Activated naive CD8-positive, alpha-beta T cell treated with anti-CD3 and anti-CD28 coated beads, Interleukin-2, amount 10 ng/mL, durations not matched to agents 7 days and 5 days (primary cell): ENCODE measurements around the gene TMTC1. TPM values are rescaled to one million over a fixed set of nuclear protein-coding genes. Genes with fewer than 3 reads are reported as not detected.

Source experiments
- ATAC-seq: fragments of 150-1000 bp; cut with Tn5 transposase; one replicate; pipeline ENCODE4 v1.10.0; 2021; ENCODE audit warnings: low read depth, moderate library complexity
- POLR2A ChIA-PET: fragments of 350-600 bp; sonication (Branson Sonifier 250); formaldehyde crosslinking; loops from one replicate; lab custom pipeline; 2021; ENCODE audit warnings: antibody characterized with exemption; lab: Charles Lee
- DNase-seq: peaks from one replicate; pipeline ENCODE4 v3.0.0; 2021
- H3K27ac Mint-ChIP-seq: one replicate; pipeline ENCODE4 v1.8.0; 2022; ENCODE audit warnings: mild to moderate bottlenecking, mixed read lengths
- H3K27me3 Mint-ChIP-seq: one replicate; pipeline ENCODE4 v1.8.0; 2022; ENCODE audit warnings: mild to moderate bottlenecking, moderate library complexity, mixed read lengths
- H3K36me3 Mint-ChIP-seq: one replicate; pipeline ENCODE4 v1.8.0; 2021; ENCODE audit warnings: mild to moderate bottlenecking, mixed read lengths
- H3K4me1 Mint-ChIP-seq: one replicate; pipeline ENCODE4 v1.8.0; 2021; ENCODE audit warnings: mixed read lengths
- H3K4me3 Mint-ChIP-seq: one replicate; pipeline ENCODE4 v1.8.0; 2022; ENCODE audit warnings: mild to moderate bottlenecking, moderate library complexity, mixed read lengths
- H3K9me3 Mint-ChIP-seq: one replicate; pipeline ENCODE4 v1.8.0; 2021; ENCODE audit warnings: mixed read lengths
- total RNA-seq, 2 experiments: library from RNA; stranded (reverse); gene quantifications; one replicate each; pipeline ENCODE4 v1.2.3, GENCODE V29; 2021

The TMTC1 gene
- total RNA-seq, 2 experiments from 2014 or later: not detected

GRCh38 chr12:29614694-29615325 is 168.9 kb downstream of the TMTC1 start:
- Mint-ChIP-seq H3K27ac (no peak overlapping the region), H3K4me3 (no peak overlapping the region), H3K4me1 (no peaks in the 10 kb centered on the region), H3K9me3 (no peaks in the 10 kb centered on the region), H3K36me3 (no peaks in the 10 kb centered on the region), H3K27me3 (no peaks in the 10 kb centered on the region)
- no peak for DNase-seq
- no peak for ATAC-seq
- POLR2A ChIA-PET: no interaction called here

GRCh38 chr12:29612912-29613311 is 170.8 kb downstream of the TMTC1 start:
- ATAC-seq: no peak
- Mint-ChIP-seq H3K9me3 (no peaks in the 10 kb centered on the region), H3K27ac (no peak overlapping the region), H3K27me3 (peaks cover 1% of the 10 kb centered on the region), H3K36me3 (no peaks in the 10 kb centered on the region), H3K4me1 (no peaks in the 10 kb centered on the region), H3K4me3 (no peak overlapping the region)
- no peak for DNase-seq
- POLR2A ChIA-PET: no interaction called here

GRCh38 chr12:29611906-29612305 is 171.8 kb downstream of the TMTC1 start:
- ATAC-seq: no peak
- Mint-ChIP-seq H3K27ac (no peak overlapping the region), H3K9me3 (no peaks in the 10 kb centered on the region), H3K27me3 (peaks cover 1% of the 10 kb centered on the region), H3K4me3 (no peak overlapping the region), H3K4me1 (no peaks in the 10 kb centered on the region), H3K36me3 (no peaks in the 10 kb centered on the region)
- POLR2A ChIA-PET: no interaction called here
- no peak for DNase-seq

GRCh38 chr12:29610473-29611170 is 173.1 kb downstream of the TMTC1 start:
- Mint-ChIP-seq H3K36me3 (no peaks in the 10 kb centered on the region), H3K27ac (no peak overlapping the region), H3K9me3 (no peaks in the 10 kb centered on the region), H3K4me3 (no peak overlapping the region), H3K27me3 (peaks cover 1% of the 10 kb centered on the region), H3K4me1 (no peaks in the 10 kb centered on the region)
- DNase-seq (no peak), ATAC-seq (no peak)
- POLR2A ChIA-PET: no interaction called here

GRCh38 chr12:29609431-29610215 is 174.1 kb downstream of the TMTC1 start:
- Mint-ChIP-seq H3K27me3 (peaks cover 1% of the 10 kb centered on the region), H3K4me1 (no peaks in the 10 kb centered on the region), H3K9me3 (no peaks in the 10 kb centered on the region), H3K27ac (no peak overlapping the region), H3K36me3 (no peaks in the 10 kb centered on the region), H3K4me3 (no peak overlapping the region)
- ATAC-seq (no peak), DNase-seq (no peak)
- POLR2A ChIA-PET: no interaction called here

GRCh38 chr12:29608581-29608980 is 175.2 kb downstream of the TMTC1 start:
- no peaks in the 10 kb centered on the region for H3K36me3 Mint-ChIP-seq
- POLR2A ChIA-PET: no interaction called here
- H3K9me3 Mint-ChIP-seq: no peaks in the 10 kb centered on the region
- DNase-seq (no peak), ATAC-seq (no peak)
- H3K27ac Mint-ChIP-seq: no peak overlapping the region
- no peak overlapping the region for H3K4me3 Mint-ChIP-seq
- H3K4me1 Mint-ChIP-seq: no peaks in the 10 kb centered on the region
- peaks cover 1% of the 10 kb centered on the region for H3K27me3 Mint-ChIP-seq

GRCh38 chr12:29599381-29599780 is 184.4 kb downstream of the TMTC1 start:
- Mint-ChIP-seq H3K27me3 (peaks cover 2% of the 10 kb centered on the region), H3K36me3 (no peaks in the 10 kb centered on the region), H3K4me3 (no peak overlapping the region), H3K27ac (no peak overlapping the region), H3K4me1 (no peaks in the 10 kb centered on the region), H3K9me3 (peaks cover 2% of the 10 kb centered on the region)
- POLR2A ChIA-PET: no interaction called here
- no peak for DNase-seq
- no peak for ATAC-seq

GRCh38 chr12:29595071-29595755 is 188.5 kb downstream of the TMTC1 start:
- no peak for DNase-seq
- ATAC-seq: no peak
- no peaks in the 10 kb centered on the region for H3K36me3 Mint-ChIP-seq
- no peak overlapping the region for H3K4me3 Mint-ChIP-seq
- peaks cover 2% of the 10 kb centered on the region for H3K9me3 Mint-ChIP-seq
- no peaks in the 10 kb centered on the region for H3K4me1 Mint-ChIP-seq
- H3K27me3 Mint-ChIP-seq: peaks cover 5% of the 10 kb centered on the region
- POLR2A ChIA-PET: no interaction called here
- H3K27ac Mint-ChIP-seq: no peak overlapping the region

GRCh38 chr12:29593001-29593400 is 190.7 kb downstream of the TMTC1 start:
- ATAC-seq (no peak), DNase-seq (no peak)
- Mint-ChIP-seq H3K4me1 (no peaks in the 10 kb centered on the region), H3K4me3 (no peak overlapping the region), H3K36me3 (no peaks in the 10 kb centered on the region), H3K27me3 (peaks cover 7% of the 10 kb centered on the region), H3K27ac (no peak overlapping the region), H3K9me3 (peaks cover 2% of the 10 kb centered on the region)
- POLR2A ChIA-PET: no interaction called here

GRCh38 chr12:29591140-29592020 is 192.4 kb downstream of the TMTC1 start:
- Mint-ChIP-seq H3K27ac (no peak overlapping the region), H3K27me3 (peaks cover 5% of the 10 kb centered on the region), H3K4me1 (no peaks in the 10 kb centered on the region), H3K36me3 (no peaks in the 10 kb centered on the region), H3K4me3 (no peak overlapping the region), H3K9me3 (peaks cover 2% of the 10 kb centered on the region)
- DNase-seq (no peak), ATAC-seq (no peak)
- POLR2A ChIA-PET: no interaction called here

GRCh38 chr12:29589851-29590250 is 193.9 kb downstream of the TMTC1 start:
- H3K27ac Mint-ChIP-seq: no peak overlapping the region
- POLR2A ChIA-PET: no interaction called here
- no peaks in the 10 kb centered on the region for H3K4me1 Mint-ChIP-seq
- H3K27me3 Mint-ChIP-seq: peaks cover 5% of the 10 kb centered on the region
- ATAC-seq (no peak), DNase-seq (no peak)
- H3K9me3 Mint-ChIP-seq: no peaks in the 10 kb centered on the region
- H3K36me3 Mint-ChIP-seq: no peaks in the 10 kb centered on the region
- H3K4me3 Mint-ChIP-seq: no peak overlapping the region

GRCh38 chr12:29589286-29589820 is 194.4 kb downstream of the TMTC1 start:
- DNase-seq: no peak
- Mint-ChIP-seq H3K36me3 (no peaks in the 10 kb centered on the region), H3K4me3 (no peak overlapping the region), H3K9me3 (no peaks in the 10 kb centered on the region), H3K27me3 (peaks cover 5% of the 10 kb centered on the region), H3K4me1 (no peaks in the 10 kb centered on the region), H3K27ac (no peak overlapping the region)
- no peak for ATAC-seq
- POLR2A ChIA-PET: no interaction called here
